Parathyroid adenoma (tissue), 2 donors: ENCODE results near the gene LPAR4.

Source experiments
- H2AFZ ChIP-seq: fragments of 300-600 bp; sonication (generic); one replicate; pipeline ENCODE4 v1.7.0; 2017; ENCODE audit warnings: antibody characterized with exemption, mild to moderate bottlenecking
- H3K27ac ChIP-seq: fragments of 300-600 bp; sonication (generic); one replicate; pipeline ENCODE4 v1.7.0; 2017
- H3K27me3 ChIP-seq: fragments of 300-600 bp; sonication (generic); one replicate; pipeline ENCODE4 v1.7.0; 2017; ENCODE audit warnings: low read length; ENCODE audit not compliant: control insufficient read depth, insufficient read depth
- H3K36me3 ChIP-seq: fragments of 300-600 bp; sonication (generic); one replicate; pipeline ENCODE4 v1.7.0; 2017; ENCODE audit warnings: low read length; ENCODE audit not compliant: control insufficient read depth, insufficient read depth
- H3K4me1 ChIP-seq: fragments of 300-600 bp; sonication (generic); one replicate; pipeline ENCODE4 v1.7.0; 2017; ENCODE audit warnings: control low read depth
- H3K4me2 ChIP-seq: fragments of 300-600 bp; sonication (generic); one replicate; pipeline ENCODE4 v1.7.0; 2017; ENCODE audit warnings: low read length
- H3K4me3 ChIP-seq: fragments of 300-600 bp; sonication (generic); one replicate; pipeline ENCODE4 v1.7.0; 2017; ENCODE audit warnings: low read depth, low read length
- H3K79me2 ChIP-seq: fragments of 300-600 bp; sonication (generic); one replicate; pipeline ENCODE4 v1.7.0; 2017; ENCODE audit warnings: control low read depth
- H3K9ac ChIP-seq: fragments of 300-600 bp; sonication (generic); one replicate; pipeline ENCODE4 v1.7.0; 2017; ENCODE audit warnings: mild to moderate bottlenecking
- H3K9me3 ChIP-seq: fragments of 300-600 bp; sonication (generic); one replicate; pipeline ENCODE4 v1.7.0; 2017; ENCODE audit warnings: low read length; ENCODE audit not compliant: control insufficient read depth
- CTCF ChIP-seq: fragments of 300-600 bp; sonication (generic); IDR thresholded peaks from one replicate; pipeline ENCODE4 v1.7.0; 2017; ENCODE audit warnings: antibody characterized with exemption, mild to moderate bottlenecking
- donor health status: primary hyperparathyroidism.

Gene LPAR4, protein sequence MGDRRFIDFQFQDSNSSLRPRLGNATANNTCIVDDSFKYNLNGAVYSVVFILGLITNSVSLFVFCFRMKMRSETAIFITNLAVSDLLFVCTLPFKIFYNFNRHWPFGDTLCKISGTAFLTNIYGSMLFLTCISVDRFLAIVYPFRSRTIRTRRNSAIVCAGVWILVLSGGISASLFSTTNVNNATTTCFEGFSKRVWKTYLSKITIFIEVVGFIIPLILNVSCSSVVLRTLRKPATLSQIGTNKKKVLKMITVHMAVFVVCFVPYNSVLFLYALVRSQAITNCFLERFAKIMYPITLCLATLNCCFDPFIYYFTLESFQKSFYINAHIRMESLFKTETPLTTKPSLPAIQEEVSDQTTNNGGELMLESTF

DNA sequence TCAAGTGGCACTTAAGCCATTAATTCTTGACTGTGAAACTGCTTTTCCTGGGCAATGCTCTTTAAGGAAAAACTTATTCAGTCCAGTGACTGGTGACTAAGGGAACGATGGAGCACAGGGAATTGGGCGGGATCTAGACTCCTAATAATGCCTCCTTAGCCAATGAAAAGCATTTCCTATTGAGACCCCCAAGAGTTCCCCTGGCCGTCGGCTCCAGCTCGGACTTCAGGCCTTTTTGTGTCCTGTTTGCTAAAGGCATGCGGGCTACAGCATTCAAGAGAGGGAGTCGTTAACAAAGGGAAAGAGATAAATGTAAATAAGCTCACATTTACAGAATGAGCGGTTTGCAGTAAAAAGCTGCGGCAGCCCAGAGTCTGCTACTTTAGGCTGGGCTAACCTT, at the start of gene LPAR4:
Gene LPAR4 (plus strand): TSS at position 232 of the 400 bp plus-strand sequence. CDS start 7,150 bp downstream, outside the sequence.
- no peak for TF ChIP-seq CTCF
- no peaks in the 10 kb centered on the region for H3K9me3 ChIP-seq
- no peaks in the 10 kb centered on the region for H3K4me1 ChIP-seq
- peak within 1 kb of the TSS; percentile 35 for H3K4me2 ChIP-seq
- H3K27me3 ChIP-seq = no peaks in the 10 kb centered on the region
- no peak within 1 kb of the TSS for H3K9ac ChIP-seq
- peak within 1 kb of the TSS; percentile 27 for H3K4me3 ChIP-seq
- peak within 1 kb of the TSS; percentile 46 for H2AFZ ChIP-seq
- H3K79me2 ChIP-seq = no peaks in the 10 kb centered on the region
- no peaks in the 10 kb centered on the region for H3K36me3 ChIP-seq
- no peak within 1 kb of the TSS for H3K27ac ChIP-seq

- TF ChIP-seq CTCF = no peak
- H3K36me3 ChIP-seq = no peaks in the 10 kb centered on the region
Observed at GRCh38 chrX:78706071-78706470, 41.4 kb upstream of the LPAR4 start.

GRCh38 chrX:78708262-78708661, 39.3 kb upstream of the LPAR4 start:
- H3K79me2 ChIP-seq = no peaks in the 10 kb centered on the region

More at GRCh38 chrX:78706071-78706470, 41.4 kb upstream of the LPAR4 start:
- Histone ChIP-seq H3K27me3 (no peaks in the 10 kb centered on the region), H3K4me2 (no peak overlapping the region), H3K9me3 (no peaks in the 10 kb centered on the region), H3K4me3 (no peak overlapping the region), H3K9ac (no peak overlapping the region), H3K79me2 (no peaks in the 10 kb centered on the region), H3K27ac (no peak overlapping the region), H3K4me1 (no peaks in the 10 kb centered on the region), H2AFZ (no peak overlapping the region)

GRCh38 chrX:78708816-78709215, 38.7 kb upstream of the LPAR4 start:
- no peaks in the 10 kb centered on the region for H3K36me3 ChIP-seq
- H3K27me3 ChIP-seq = no peaks in the 10 kb centered on the region
- no peak overlapping the region for H3K9ac ChIP-seq
- H3K9me3 ChIP-seq = no peaks in the 10 kb centered on the region
- no peak overlapping the region for H3K4me3 ChIP-seq
- no peak overlapping the region for H3K27ac ChIP-seq
- no peak overlapping the region for H2AFZ ChIP-seq
- no peak overlapping the region for H3K4me2 ChIP-seq
- H3K79me2 ChIP-seq = no peaks in the 10 kb centered on the region
- no peak for TF ChIP-seq CTCF
- H3K4me1 ChIP-seq = no peaks in the 10 kb centered on the region

More at GRCh38 chrX:78708262-78708661, 39.3 kb upstream of the LPAR4 start:
- Histone ChIP-seq H3K4me3 (no peak overlapping the region), H3K9me3 (no peaks in the 10 kb centered on the region), H3K27ac (no peak overlapping the region), H3K27me3 (no peaks in the 10 kb centered on the region), H3K36me3 (no peaks in the 10 kb centered on the region), H3K4me2 (no peak overlapping the region), H3K9ac (no peak overlapping the region), H2AFZ (no peak overlapping the region), H3K4me1 (no peaks in the 10 kb centered on the region)
- no peak for TF ChIP-seq CTCF

DNA sequence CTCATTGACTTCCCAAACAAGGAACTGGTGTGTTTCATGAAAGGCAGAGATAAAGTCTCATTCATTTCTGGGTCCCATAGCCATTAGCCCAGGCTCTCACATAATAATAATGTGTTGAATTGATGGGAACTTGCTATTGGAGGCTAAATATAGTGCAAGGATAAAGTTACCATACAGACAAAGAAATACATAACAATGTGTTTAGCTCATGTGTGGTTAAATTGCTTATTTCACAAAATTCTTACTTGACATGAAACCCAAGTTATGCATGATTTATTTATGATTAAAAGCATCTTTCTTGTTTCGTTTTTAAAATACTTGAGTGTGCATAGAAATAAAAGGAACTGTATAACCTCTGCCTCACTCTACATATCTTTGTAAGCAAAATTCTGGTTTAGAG, 37.3 kb upstream of the LPAR4 start:
- Histone ChIP-seq H3K27me3 (no peaks in the 10 kb centered on the region), H3K9ac (no peak overlapping the region), H3K4me1 (no peaks in the 10 kb centered on the region), H3K27ac (no peak overlapping the region), H3K79me2 (no peaks in the 10 kb centered on the region), H3K4me3 (no peak overlapping the region), H3K4me2 (no peak overlapping the region), H3K36me3 (no peaks in the 10 kb centered on the region), H2AFZ (no peak overlapping the region), H3K9me3 (no peaks in the 10 kb centered on the region)
- TF ChIP-seq CTCF = no peak
